Small intestine (tissue), 7 donors: Measurements from ENCODE around the gene CCDC186. TPM values are rescaled to one million over a fixed set of nuclear protein-coding genes. Genes with fewer than 3 reads are reported as not detected.

Experiments used
- DNase-seq, 2 donors: peaks; one replicate each; pipeline versions ENCODE4 v3.0.0 to v3.0.0-alpha.2; 2013
- FAIRE-seq: peaks from 2 replicates; lab custom pipeline; 2012; peaks lifted over from hg19 to GRCh38; lab: Jason Lieb, UNC
- H3K27ac ChIP-seq, 3 donors: one replicate each; pipeline ENCODE4 v1.5.1; 2013; ENCODE audit warnings: low read length in 2 of 3, mild to moderate bottlenecking in 2 of 3, control low read depth in 1 of 3, inconsistent platforms in 1 of 3, low read depth in 1 of 3, moderate library complexity in 1 of 3
- H3K27me3 ChIP-seq, 3 donors: one replicate each; pipeline ENCODE4 v1.6.1; 2013; ENCODE audit warnings: low read length in 3 of 3, inconsistent platforms in 1 of 3; ENCODE audit not compliant: control insufficient read depth in 3 of 3, insufficient read depth in 3 of 3
- H3K36me3 ChIP-seq, 3 donors: one replicate each; pipeline ENCODE4 v1.6.1; 2013; ENCODE audit warnings: low read length in 3 of 3, inconsistent platforms in 1 of 3, low read depth in 1 of 3, mild to moderate bottlenecking in 1 of 3, moderate library complexity in 1 of 3; ENCODE audit not compliant: control insufficient read depth in 3 of 3, insufficient read depth in 2 of 3
- H3K4me1 ChIP-seq, 3 donors: one replicate each; pipeline ENCODE4 v1.6.1; 2013; ENCODE audit warnings: low read length in 2 of 3, inconsistent platforms in 1 of 3, low read depth in 1 of 3, mild to moderate bottlenecking in 1 of 3, moderate library complexity in 1 of 3; ENCODE audit not compliant: control insufficient read depth in 3 of 3, insufficient read depth in 2 of 3
- H3K4me3 ChIP-seq, 3 donors: one replicate each; pipeline ENCODE4 v1.5.1; 2013; ENCODE audit warnings: low read length in 3 of 3, control low read depth in 1 of 3, inconsistent platforms in 1 of 3, low read depth in 1 of 3, mild to moderate bottlenecking in 1 of 3, moderate library complexity in 1 of 3
- H3K9me3 ChIP-seq, 2 donors: one replicate each; pipeline ENCODE4 v1.6.1; 2013; ENCODE audit warnings: low read depth in 1 of 2, low read length in 1 of 2; ENCODE audit not compliant: control insufficient read depth in 2 of 2, insufficient read depth in 1 of 2
- WGBS, 3 donors: extraction: QIAGEN DNeasy Blood & Tissue Kit; methylation state at CpG; one replicate each; pipeline ENCODE4 v1.1.7; 2013; 5-methylcytosine and 5-hydroxymethylcytosine counted together
- polyA plus RNA-seq, 4 donors: library from polyadenylated mRNA; stranded (reverse) in 3 of 4; unstranded in 1 of 4; fragments of 200-250 nt in 3 of 4; fragments of 120-200 nt in 1 of 4; gene quantifications; one replicate each; pipeline versions ENCODE4 v1.2.1 to v1.2.3, GENCODE V29; 2013
- donor health status: healthy with polysubstance abuse.
- donor health status: control.
- donor health status: control.
- donor health status: Bipolar disorder and iron deficiency.
- donor health status: healthy.

CCDC186 gene
- polyA plus RNA-seq, 4 donors: 7.2 to 29.6 (median 12.0) TPM

DNA sequence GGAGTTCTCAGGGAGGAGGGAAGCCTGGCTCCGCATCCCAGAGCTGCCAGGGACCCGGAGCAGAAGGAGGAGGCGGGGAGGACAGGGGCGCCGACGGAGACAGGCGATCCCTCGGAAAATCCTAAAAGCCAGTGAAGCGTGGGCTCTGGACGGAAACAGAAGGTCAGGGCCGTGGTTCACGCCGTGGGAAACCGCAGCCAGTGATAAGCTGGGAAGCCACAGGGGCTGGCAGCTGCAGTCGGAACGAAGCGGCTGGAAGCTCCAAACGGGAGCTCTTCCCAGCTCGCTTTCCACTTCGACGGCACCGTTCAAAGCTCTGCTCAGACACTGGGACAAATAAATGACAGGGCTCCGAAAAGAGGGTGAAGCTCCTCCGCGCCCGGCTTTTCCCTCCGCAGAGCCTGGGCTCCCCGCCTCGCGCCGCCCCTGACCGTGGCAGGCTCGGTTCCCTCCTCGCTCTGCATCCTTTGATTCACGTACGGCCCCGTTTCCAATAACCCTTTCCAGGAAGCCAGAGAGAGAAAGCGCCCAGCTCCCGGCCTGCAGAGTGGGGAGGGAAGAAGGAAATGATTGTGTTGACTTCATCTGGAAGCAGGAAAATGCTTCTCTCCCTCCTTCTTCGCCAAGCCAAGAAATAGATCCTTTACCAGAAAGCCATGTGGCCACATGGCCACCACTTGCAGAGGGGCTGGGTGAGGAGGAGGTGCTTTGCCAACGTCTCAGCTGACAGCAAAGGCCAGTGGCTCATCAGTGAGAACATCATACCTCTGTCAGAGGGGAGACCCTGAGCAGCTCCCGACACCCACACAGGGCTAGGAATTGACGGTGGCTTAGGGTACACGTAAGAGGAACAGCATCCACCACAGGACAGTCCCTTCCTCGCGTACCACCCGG lies 72.9 kb downstream of the CCDC186 start:
- DNase-seq (peak; percentile 55 to 65), FAIRE-seq (no peak)
- Histone ChIP-seq H3K4me1 (peaks cover 0 to 4% (median 2%) of the 10 kb centered on the region in 3 donors), H3K4me3 (peak overlapping the region in 2 of 3 donors; percentile 35 to 36), H3K27me3 (peaks cover 0 to 14% (median 0%) of the 10 kb centered on the region in 3 donors), H3K27ac (peak overlapping the region in 1 of 3 donors; percentile 6), H3K36me3 (no peaks in the 10 kb centered on the region), H3K9me3 (no peaks in the 10 kb centered on the region)
- 12 to 14% (median 13%) methylated on average over 46 to 47 of the region's 47 CpGs for WGBS, 3 donors

DNA sequence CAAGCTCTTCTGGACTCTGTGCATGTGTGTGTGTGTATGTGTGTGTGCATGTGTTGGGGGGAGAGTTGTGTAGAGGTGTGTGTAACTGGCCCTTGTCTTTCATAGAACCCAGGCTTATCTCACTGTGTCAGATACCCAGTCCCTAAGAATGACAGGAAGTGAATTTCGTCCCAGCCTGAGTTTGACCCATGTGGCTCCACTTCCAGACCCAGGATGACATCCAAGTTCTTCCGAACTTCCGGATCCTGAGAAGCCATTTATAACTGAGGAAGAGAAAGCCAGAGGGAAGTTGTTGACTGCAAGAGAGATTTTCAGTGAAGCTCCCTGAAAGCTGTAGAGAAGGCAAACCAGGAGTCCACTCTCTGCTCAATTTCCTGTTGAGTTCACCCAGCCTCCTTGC lies 77.1 kb downstream of the CCDC186 start:
- FAIRE-seq: no peak
- whole genome bisulfite sequencing, 3 donors: 77 to 91% (median 80%) methylated on average over 3 of the region's 3 CpGs
- H3K4me3 ChIP-seq: no peak overlapping the region

DNA sequence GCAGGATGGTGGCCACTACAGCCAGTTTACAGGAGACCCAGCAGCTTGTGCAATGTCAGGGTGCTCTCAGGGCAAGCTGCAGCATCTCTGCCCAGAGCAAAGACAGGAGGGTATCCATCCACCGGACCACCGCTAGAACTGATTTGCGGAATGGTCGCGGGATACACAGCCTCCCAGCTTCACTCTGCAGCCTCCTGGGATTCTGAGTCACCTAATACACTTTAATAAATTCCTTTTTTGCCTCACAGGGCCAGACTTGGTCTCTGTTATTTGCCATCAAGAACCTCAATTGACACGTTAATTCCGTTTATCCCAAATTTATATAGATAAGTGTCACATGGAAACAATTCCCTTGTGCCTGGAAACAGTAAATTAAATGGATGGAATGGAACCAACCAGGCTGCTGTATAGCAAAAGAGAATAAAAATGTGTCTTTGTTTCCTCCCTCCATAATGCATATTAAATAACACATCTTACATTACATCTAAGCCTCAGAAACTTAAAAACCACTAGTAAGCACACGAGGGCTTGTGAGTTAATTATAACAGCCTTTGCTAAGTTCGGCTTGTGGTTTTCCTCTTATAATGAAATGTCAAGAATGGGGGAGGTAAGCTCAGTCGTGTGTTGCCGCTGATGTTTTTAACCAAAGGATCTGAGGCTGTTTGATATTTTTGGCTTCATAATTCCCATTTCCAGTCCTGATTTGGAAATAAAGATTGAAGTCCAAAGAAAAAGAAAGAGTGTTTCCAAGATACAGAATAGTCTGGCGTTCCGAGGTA lies 78.3 kb downstream of the CCDC186 start:
- Histone ChIP-seq H3K4me3 (no peak overlapping the region), H3K9me3 (peaks cover 0 to 7% of the 10 kb centered on the region in 2 donors), H3K4me1 (peaks cover 0 to 2% (median 0%) of the 10 kb centered on the region in 3 donors), H3K36me3 (no peaks in the 10 kb centered on the region), H3K27me3 (peaks cover 0 to 5% (median 0%) of the 10 kb centered on the region in 3 donors), H3K27ac (peak overlapping the region in 1 of 3 donors; percentile 55)
- 73 to 79% (median 73%) methylated on average over 13 of the region's 13 CpGs for WGBS, 3 donors
- FAIRE-seq (no peak), DNase-seq (peak in 1 of 2 donors; percentile 41)

More for the DNA sequence above, 77.1 kb downstream of the CCDC186 start:
- no peaks in the 10 kb centered on the region for H3K36me3 ChIP-seq
- H3K4me1 ChIP-seq: peaks cover 0 to 4% (median 2%) of the 10 kb centered on the region in 3 donors
- no peak for DNase-seq
- peaks cover 0 to 7% of the 10 kb centered on the region in 2 donors for H3K9me3 ChIP-seq
- H3K27ac ChIP-seq: no peak overlapping the region
- peaks cover 0 to 14% (median 0%) of the 10 kb centered on the region in 3 donors for H3K27me3 ChIP-seq

DNA sequence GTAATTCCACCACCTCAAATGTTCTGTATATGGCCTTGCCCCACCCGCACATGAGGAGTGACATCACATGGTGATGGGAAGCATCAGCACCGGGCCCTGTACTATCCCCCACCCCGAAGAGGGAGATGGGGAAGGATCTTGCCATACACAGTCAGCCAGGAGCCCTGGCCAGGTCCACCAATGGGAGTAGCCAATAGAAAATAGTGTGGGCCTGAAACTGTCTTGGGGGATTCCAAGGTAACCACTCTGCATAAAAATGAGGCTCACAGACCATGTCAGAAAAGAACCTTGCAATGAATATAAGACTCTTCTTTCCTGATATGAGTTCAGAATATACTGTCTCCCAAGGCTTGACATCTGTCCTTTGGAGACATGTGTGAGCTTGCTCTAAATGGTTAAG lies 79.2 kb downstream of the CCDC186 start:
- DNase-seq: no peak
- H3K36me3 ChIP-seq: no peaks in the 10 kb centered on the region
- WGBS, 3 donors: 87 to 91% (median 88%) methylated on average over 3 of the region's 3 CpGs
- H3K4me1 ChIP-seq: no peaks in the 10 kb centered on the region
- no peaks in the 10 kb centered on the region for H3K27me3 ChIP-seq
- H3K9me3 ChIP-seq: peaks cover 0 to 7% of the 10 kb centered on the region in 2 donors
- H3K27ac ChIP-seq: no peak overlapping the region
- H3K4me3 ChIP-seq: no peak overlapping the region
- no peak for FAIRE-seq

DNA sequence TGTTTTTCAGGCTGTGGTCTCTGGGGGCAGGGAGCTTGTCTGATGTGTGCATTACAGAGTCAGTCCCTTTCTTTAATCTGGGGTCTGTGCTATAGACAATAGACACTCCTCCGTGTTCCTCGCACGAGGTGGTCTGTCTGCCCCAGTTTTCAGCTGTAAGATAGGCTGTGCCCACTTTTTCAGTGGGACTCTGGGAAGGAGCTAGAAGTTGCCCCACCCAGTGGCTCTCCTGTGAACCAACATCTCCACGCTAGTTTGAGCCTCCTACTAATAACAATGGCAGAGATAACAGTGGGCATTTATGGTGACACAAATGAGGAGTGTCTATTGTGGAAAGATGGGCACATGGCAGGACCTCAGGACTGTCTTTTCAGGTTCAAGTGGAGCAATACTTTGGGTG lies 86.3 kb downstream of the CCDC186 start:
- no peaks in the 10 kb centered on the region for H3K9me3 ChIP-seq
- H3K27me3 ChIP-seq: no peaks in the 10 kb centered on the region
- 78 to 81% (median 79%) methylated on average over 4 of the region's 4 CpGs for WGBS, 3 donors
- H3K36me3 ChIP-seq: no peaks in the 10 kb centered on the region
- H3K4me1 ChIP-seq: no peaks in the 10 kb centered on the region
- H3K27ac ChIP-seq: no peak overlapping the region
- FAIRE-seq: no peak
- DNase-seq: no peak
- H3K4me3 ChIP-seq: no peak overlapping the region

DNA sequence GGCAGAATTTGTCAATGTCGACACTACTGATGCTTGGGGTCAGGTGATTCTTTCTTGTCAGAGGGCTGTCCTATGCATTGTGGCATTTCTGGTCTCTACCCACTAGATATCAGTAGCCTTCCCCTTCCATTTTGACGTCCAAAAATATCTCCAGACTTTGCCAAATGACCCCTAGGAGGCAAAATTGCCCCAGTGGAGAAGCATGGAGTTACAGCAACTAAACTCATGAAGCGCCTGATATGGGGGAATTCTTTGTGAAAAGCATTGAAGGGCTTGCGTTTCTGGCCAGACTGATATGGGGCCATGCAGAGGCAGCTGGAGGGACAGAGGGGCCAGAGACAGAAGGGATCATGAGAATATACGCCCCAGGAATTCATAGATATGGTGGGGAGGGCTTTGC lies 86.7 kb downstream of the CCDC186 start:
- FAIRE-seq (no peak), DNase-seq (no peak)
- Histone ChIP-seq H3K9me3 (no peaks in the 10 kb centered on the region), H3K36me3 (no peaks in the 10 kb centered on the region), H3K27ac (no peak overlapping the region), H3K4me3 (no peak overlapping the region), H3K4me1 (peaks cover 0 to 3% (median 0%) of the 10 kb centered on the region in 3 donors), H3K27me3 (no peaks in the 10 kb centered on the region)
- WGBS, 3 donors: 84 to 86% (median 85%) methylated on average over 5 of the region's 5 CpGs

DNA sequence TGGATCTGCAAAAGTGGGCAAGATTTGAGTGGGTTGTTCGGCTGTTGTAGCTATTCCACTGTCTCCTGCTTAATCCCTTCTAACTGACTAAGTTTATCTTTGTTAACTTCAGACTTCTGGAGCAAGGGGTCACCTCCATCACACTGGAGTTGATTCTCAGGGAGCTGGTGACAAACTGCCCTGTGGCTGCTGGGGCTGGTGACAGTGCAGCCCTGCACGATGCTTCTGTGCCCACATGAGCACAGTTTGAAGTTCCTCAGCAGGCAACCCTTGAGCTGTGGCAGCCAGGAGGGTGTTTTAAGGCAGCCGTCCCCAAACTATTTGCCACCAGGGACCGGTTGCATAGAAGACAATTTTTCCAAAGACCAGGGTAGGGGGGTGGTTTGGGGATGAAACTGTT lies 89.8 kb downstream of the CCDC186 start:
- no peak for DNase-seq
- 90 to 97% (median 92%) methylated on average over 4 of the region's 4 CpGs for WGBS, 3 donors
- no peak overlapping the region for H3K4me3 ChIP-seq
- FAIRE-seq: no peak
- no peaks in the 10 kb centered on the region for H3K27me3 ChIP-seq
- no peak overlapping the region for H3K27ac ChIP-seq
- peaks cover 0 to 5% (median 2%) of the 10 kb centered on the region in 3 donors for H3K4me1 ChIP-seq
- H3K9me3 ChIP-seq: no peaks in the 10 kb centered on the region
- no peaks in the 10 kb centered on the region for H3K36me3 ChIP-seq

DNA sequence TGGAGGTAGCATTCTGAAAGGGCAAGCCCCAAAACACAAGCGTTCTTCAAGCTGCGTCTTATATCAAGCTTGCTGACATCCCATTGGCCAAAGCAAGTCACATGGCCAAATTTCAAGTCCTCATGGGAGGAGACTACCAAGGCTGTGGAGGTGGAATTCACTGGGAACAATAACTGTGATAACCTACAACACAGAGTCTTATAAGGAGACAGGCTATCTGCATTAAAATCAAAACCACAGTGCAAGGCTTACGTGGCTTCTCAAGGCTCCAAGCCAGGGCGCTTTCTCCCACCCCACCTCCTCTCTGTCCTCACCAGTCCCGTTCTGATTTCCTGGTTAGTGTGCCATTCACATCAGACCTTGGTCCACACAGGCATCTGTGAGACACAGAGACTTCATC lies 91.0 kb downstream of the CCDC186 start:
- Histone ChIP-seq H3K4me1 (peaks cover 0 to 5% (median 2%) of the 10 kb centered on the region in 3 donors), H3K27me3 (no peaks in the 10 kb centered on the region), H3K36me3 (no peaks in the 10 kb centered on the region), H3K27ac (peak overlapping the region in 2 of 3 donors; percentile 54 to 82), H3K9me3 (no peaks in the 10 kb centered on the region), H3K4me3 (no peak overlapping the region)
- WGBS, 3 donors: 54 to 76% (median 63%) methylated on average over 5 of the region's 5 CpGs
- peak in 1 of 2 donors; percentile 53 for DNase-seq
- no peak for FAIRE-seq
